Thymus (tissue), 14 donors: ENCODE measurements around the gene WNT2B. TPM values are rescaled to one million over a fixed set of nuclear protein-coding genes. Genes with fewer than 3 reads are reported as not detected.
A peak's percentile ranks its signal among the peaks of the same experiment; 100 is the strongest.
"Not testable (repeated sequence)": the region's sequence is repeated elsewhere in the genome, so short reads cannot be mapped to it uniquely, and the experiment has no call there.

Source experiments
- DNase-seq, 9 donors: peaks; one replicate each; pipeline ENCODE4 v3.0.0-alpha.2; 2013; ENCODE audit warnings: low spot score in 9 of 9, low read depth in 6 of 9, missing footprints in 1 of 9
- H3K27ac ChIP-seq, 2 donors: one replicate each; pipeline ENCODE4 v1.5.1; 2013; ENCODE audit warnings: control low read depth in 1 of 2, low read depth in 1 of 2, low read length in 1 of 2, mild to moderate bottlenecking in 1 of 2, moderate library complexity in 1 of 2
- H3K27me3 ChIP-seq, 2 donors: one replicate each; pipeline ENCODE4 v1.5.1; 2013; ENCODE audit warnings: low read length in 1 of 2; ENCODE audit not compliant: control insufficient read depth in 2 of 2, insufficient read depth in 1 of 2
- H3K36me3 ChIP-seq, 2 donors: one replicate each; pipeline ENCODE4 v1.5.1; 2013; ENCODE audit warnings: low read length in 1 of 2, mild to moderate bottlenecking in 1 of 2, moderate library complexity in 1 of 2; ENCODE audit not compliant: control insufficient read depth in 2 of 2, insufficient read depth in 2 of 2
- H3K4me1 ChIP-seq, 2 donors: one replicate each; pipeline ENCODE4 v1.5.1; 2013; ENCODE audit warnings: low read length in 2 of 2; ENCODE audit not compliant: control insufficient read depth in 2 of 2, insufficient read depth in 2 of 2
- H3K4me3 ChIP-seq, 2 donors: one replicate each; pipeline ENCODE4 v1.5.1; 2013; ENCODE audit warnings: low read length in 2 of 2, control low read depth in 1 of 2, mild to moderate bottlenecking in 1 of 2
- H3K9me3 ChIP-seq, 2 donors: one replicate each; pipeline ENCODE4 v1.5.1; 2013; ENCODE audit warnings: low read length in 1 of 2, mild to moderate bottlenecking in 1 of 2; ENCODE audit not compliant: control insufficient read depth in 2 of 2, insufficient read depth in 1 of 2
- WGBS: extraction: QIAGEN DNeasy Blood & Tissue Kit; methylation state at CpG from one replicate; pipeline ENCODE4 v1.1.7; 2013; 5-methylcytosine and 5-hydroxymethylcytosine counted together
- long read RNA-seq, 10 donors: transcript quantifications; one replicate each; lab custom pipeline, GENCODE V29; 2026
- polyA plus RNA-seq: library from polyadenylated mRNA; stranded (reverse); fragments of 200-250 nt; gene quantifications from one replicate; pipeline ENCODE4 v1.2.3, GENCODE V29; 2013
- total RNA-seq: library from RNA; stranded (reverse); fragments of 120-200 nt; gene quantifications from one replicate; pipeline ENCODE4 v1.2.4, GENCODE V29; 2013
- donor health status: healthy.

The WNT2B gene
- 0.42 TPM for total RNA-seq
- polyA plus RNA-seq = 0.64 TPM
- long read RNA-seq, donor 1 = 0 reads
- long read RNA-seq, donor 2 = 0 reads
- long read RNA-seq, donor 3 = 0 reads
- long read RNA-seq, donor 4, partial matches to known transcripts = 0 of 1 reads
- long read RNA-seq, donor 4, other reads (novel, unspliced or antisense) = 0 of 1 reads
- long read RNA-seq, donor 5, partial matches to known transcripts = 0 of 1 reads
- long read RNA-seq, donor 5, other reads (novel, unspliced or antisense) = 0 of 1 reads
- long read RNA-seq, donor 6 = 0 reads
- long read RNA-seq, donor 7, partial matches to known transcripts = 7 of 7 reads
- long read RNA-seq, donor 7, other reads (novel, unspliced or antisense) = 0 of 7 reads
- long read RNA-seq, donor 8 = 0 reads
- long read RNA-seq, donor 9, partial matches to known transcripts = 0 of 2 reads
- long read RNA-seq, donor 9, other reads (novel, unspliced or antisense) = 0 of 2 reads
- long read RNA-seq, donor 10, partial matches to known transcripts = 5 of 5 reads
- long read RNA-seq, donor 10, other reads (novel, unspliced or antisense) = 0 of 5 reads

DNA sequence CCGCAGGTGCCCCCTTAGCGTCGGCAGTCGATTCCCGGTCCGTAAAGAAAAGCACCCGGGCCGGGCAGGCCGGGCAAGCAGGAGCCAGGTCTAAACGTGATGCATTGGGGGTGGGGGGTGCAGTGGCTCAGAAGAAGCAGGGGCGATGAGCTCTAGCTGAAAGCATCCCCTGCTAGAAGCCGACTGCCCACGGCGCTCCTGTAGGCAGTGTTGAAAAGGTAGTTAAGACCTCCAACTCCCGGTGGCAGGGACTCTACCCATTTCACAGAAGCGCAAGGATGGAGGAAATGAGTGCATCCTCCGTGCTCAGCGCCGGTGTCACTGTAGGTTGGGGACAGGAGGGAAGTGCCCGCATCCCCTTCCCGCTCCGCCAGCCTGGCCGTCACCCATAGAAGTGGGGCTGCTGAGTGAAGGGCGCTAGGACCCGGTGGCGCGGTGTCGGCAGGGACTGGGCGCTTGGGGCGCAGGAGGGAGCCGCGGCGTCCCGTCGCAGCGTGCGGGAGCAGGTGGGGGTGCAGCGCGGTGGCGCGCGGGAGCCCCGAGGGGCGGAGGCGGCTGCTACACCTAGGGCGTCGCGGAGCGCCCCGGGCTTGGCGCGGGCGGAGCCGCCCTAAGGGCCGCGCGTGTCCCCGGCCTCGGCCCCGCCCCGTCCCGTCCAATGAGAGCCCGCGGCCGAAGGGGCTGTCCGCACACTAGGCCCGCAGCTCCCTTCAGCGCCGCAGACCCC is at the start of gene WNT2B:
WNT2B (plus strand) TSS at position 688 of the 727 bp plus-strand sequence. CDS start 298 bp downstream, outside the sequence.
- DNase-seq = peak in 6 of 9 donors; percentile 13 to 43 (median 30)
- Histone ChIP-seq H3K9me3 (no peaks in the 10 kb centered on the region), H3K4me1 (peaks cover 9 to 13% of the 10 kb centered on the region in 2 donors), H3K4me3 (peak within 1 kb of the TSS; percentile 30 to 45), H3K36me3 (no peaks in the 10 kb centered on the region), H3K27me3 (peaks cover 49 to 98% of the 10 kb centered on the region in 2 donors), H3K27ac (no peak within 1 kb of the TSS)
- 1% methylated on average over 69 of the region's 69 CpGs for WGBS

DNA sequence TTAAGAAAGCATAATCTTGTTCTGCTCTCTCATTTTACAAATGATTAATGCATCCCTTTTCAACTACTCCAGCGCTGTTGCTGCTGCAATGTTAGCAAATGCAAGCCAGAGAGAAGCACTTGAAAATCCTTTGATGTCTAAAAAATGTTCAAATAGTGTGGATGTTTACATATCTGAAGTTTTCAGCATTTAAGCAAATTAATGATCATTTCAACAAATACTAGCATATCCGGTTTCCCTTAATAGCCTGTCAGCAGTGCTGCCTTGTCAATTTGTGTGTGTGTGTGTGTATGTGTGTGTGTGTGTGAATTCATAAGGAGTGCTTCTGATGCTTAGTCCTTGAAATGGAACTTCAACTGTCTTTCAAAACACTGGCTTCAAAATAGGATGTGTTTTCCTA is 48.1 kb upstream of the WNT2B start:
- 93% methylated on average over 2 of the region's 2 CpGs for WGBS
- Histone ChIP-seq H3K9me3 (no peaks in the 10 kb centered on the region), H3K27ac (no peak overlapping the region), H3K4me3 (no peak overlapping the region), H3K4me1 (peaks cover 0 to 2% of the 10 kb centered on the region in 2 donors), H3K27me3 (peaks cover 0 to 2% of the 10 kb centered on the region in 2 donors), H3K36me3 (no peaks in the 10 kb centered on the region)
- DNase-seq = no peak

DNA sequence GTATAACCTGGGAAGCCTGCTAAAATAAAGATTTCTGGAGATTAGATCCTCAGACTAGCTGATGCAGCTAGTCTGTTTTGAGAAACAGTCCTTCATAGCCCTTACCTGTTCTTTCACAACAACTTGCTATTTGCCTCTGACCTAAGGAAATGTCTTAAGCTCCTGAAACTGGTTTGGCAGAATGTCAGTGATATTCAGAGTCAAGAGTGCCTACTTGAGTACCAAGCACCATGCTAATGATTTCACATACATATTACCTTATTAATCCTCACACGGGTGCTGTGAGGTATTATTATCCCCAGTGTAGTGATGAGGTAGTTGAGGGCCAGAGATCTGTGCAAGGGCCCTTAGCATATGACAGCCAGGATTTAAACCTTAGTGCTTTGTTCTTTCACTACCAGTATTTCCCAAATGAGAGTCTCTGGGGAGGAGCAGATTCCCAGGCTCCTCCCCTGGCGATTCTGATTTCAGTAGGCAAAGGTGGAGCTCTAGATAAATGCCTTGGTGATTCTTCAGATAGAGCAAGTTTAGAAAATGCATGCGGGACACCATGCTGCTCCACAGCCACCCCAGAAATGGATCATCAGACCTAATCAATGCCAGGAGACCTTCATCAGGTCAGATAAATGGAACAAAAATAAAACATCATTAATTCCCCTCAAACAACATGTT is 47.4 kb upstream of the WNT2B start:
- WGBS = 97% methylated on average over 3 of the region's 3 CpGs
- Histone ChIP-seq H3K9me3 (no peaks in the 10 kb centered on the region), H3K4me1 (peaks cover 0 to 8% of the 10 kb centered on the region in 2 donors), H3K4me3 (no peak overlapping the region), H3K36me3 (no peaks in the 10 kb centered on the region), H3K27ac (no peak overlapping the region), H3K27me3 (peaks cover 0 to 6% of the 10 kb centered on the region in 2 donors)
- DNase-seq = no peak

DNA sequence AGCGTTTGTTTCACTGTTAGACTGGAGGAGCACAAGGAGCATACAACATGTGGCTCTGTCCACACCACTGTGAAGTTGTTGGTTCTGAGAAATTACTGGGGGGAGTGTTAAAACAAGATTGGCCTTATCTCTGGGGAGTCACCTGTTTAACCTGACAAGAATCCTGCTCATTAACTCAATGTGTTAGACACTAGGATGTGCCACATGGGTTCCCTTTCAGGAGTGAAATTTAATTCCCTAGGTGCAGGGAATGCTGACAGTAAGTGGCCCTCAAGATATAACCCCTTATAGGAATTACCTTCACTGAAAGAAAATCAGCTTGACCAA is 45.8 kb upstream of the WNT2B start:
- peaks cover 0 to 8% of the 10 kb centered on the region in 2 donors for H3K4me1 ChIP-seq
- H3K4me3 ChIP-seq = no peak overlapping the region
- 95% methylated on average over 1 of the region's 1 CpG for WGBS
- no peaks in the 10 kb centered on the region for H3K9me3 ChIP-seq
- no peak overlapping the region for H3K27ac ChIP-seq
- peaks cover 0 to 10% of the 10 kb centered on the region in 2 donors for H3K27me3 ChIP-seq
- no peaks in the 10 kb centered on the region for H3K36me3 ChIP-seq
- DNase-seq = no peak

DNA sequence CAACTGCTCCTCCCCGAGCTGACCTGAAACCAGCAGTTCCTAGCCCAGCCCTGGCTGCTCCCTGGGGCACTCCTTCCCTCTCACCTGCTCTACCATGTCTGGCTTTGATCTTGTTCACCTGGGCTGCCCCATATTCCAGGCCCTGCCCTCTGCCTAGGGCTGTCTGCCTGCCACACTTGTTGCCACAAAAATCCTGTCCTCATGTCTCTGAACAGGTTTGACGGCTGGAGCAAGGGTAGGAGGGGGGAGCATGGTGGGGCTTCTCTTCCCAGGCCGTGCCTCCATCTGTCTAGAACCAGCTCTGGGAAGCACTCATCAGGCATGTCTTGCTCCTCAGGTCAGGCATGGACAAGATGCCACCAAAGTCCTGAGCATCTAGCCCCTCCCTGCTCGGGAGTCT is 44.3 kb upstream of the WNT2B start:
- Histone ChIP-seq H3K4me3 (no peak overlapping the region), H3K36me3 (no peaks in the 10 kb centered on the region), H3K27me3 (peaks cover 0 to 10% of the 10 kb centered on the region in 2 donors), H3K9me3 (no peaks in the 10 kb centered on the region), H3K4me1 (peaks cover 0 to 8% of the 10 kb centered on the region in 2 donors), H3K27ac (no peak overlapping the region)
- WGBS = 89% methylated on average over 4 of the region's 4 CpGs
- DNase-seq = no peak

DNA sequence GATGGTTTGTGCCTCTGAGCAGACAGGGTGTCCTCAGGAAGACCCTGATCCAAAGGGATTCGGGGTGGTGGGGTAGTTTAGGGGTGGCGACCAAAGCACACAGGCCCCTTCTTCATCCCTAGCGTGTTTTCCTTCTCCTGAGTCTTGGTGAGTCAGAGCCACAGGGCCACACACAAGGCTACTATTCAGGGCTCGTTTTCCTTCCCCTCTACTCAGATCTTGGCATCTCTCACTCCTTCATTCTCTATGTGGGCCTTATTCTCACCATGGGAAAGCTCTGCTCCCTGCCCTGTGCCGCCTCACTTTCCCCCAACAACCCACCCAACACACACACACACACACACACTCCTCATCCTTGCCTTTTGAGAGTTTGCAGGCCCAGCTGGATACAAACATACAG is 43.6 kb upstream of the WNT2B start:
- Histone ChIP-seq H3K27me3 (peaks cover 0 to 10% of the 10 kb centered on the region in 2 donors), H3K27ac (no peak overlapping the region), H3K36me3 (no peaks in the 10 kb centered on the region), H3K4me1 (peaks cover 0 to 8% of the 10 kb centered on the region in 2 donors), H3K9me3 (no peaks in the 10 kb centered on the region), H3K4me3 (no peak overlapping the region)
- DNase-seq = no peak
- 92% methylated on average over 5 of the region's 5 CpGs for WGBS

DNA sequence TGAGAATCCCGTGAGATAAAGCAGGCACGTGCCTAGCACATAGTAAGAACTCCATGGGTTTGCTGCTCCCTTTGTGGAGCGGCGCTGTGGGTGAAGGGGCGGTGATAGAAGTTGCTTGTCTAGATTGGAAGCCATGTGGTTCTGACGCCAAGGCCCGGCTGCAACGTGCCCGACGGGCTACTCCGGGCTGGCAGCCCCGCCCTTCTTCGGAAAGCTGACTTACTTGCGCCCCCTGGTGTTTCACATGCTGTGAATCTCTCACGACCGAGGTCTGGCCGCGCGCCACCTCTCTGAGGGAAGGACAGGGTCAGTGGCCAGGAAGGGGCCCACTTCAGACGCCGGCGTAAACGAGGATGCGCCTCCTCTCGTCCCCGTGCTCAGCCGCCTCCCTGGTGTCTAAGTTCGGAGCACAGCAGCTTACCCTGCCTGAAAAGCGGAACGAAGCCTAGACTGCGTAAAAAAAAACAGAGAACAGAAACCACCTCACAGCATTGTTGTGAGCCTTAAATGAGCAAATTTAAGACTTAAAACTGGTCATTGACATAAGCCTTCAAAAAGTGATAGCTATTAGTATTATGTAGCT is 42.6 kb upstream of the WNT2B start:
- 4% methylated on average over 31 of the region's 31 CpGs for WGBS
- peaks cover 0 to 10% of the 10 kb centered on the region in 2 donors for H3K27me3 ChIP-seq
- H3K4me3 ChIP-seq = peak overlapping the region; percentile 30
- DNase-seq = peak; percentile 55 to 87 (median 70)
- H3K4me1 ChIP-seq = peaks cover 0 to 8% of the 10 kb centered on the region in 2 donors
- no peaks in the 10 kb centered on the region for H3K9me3 ChIP-seq
- no peaks in the 10 kb centered on the region for H3K36me3 ChIP-seq
- peak overlapping the region in 1 of 2 donors; percentile 26 for H3K27ac ChIP-seq

DNA sequence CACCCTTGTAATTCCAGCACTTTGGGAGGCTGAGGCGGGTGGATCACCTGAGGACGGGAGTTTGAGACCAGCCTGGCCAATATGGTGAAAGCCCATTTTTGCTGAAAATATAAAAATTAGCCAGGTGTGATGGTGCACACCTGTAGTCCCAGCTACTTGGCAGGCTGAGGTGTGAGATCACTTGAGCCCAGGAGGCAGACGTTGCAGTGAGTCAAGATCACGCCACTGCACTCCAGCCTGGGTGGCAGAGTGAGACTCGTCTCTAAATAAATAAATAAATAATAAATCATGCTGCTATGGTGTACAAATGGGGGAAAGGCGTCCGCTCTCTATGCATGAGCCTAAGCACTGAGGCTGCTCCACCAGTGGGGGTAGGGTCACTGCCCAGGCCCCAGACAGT is 38.4 kb upstream of the WNT2B start:
- not testable (repeated sequence) for H3K27ac ChIP-seq, H3K4me3 ChIP-seq, DNase-seq, H3K36me3 ChIP-seq, H3K4me1 ChIP-seq, H3K9me3 ChIP-seq
- WGBS = 98% methylated on average over 7 of the region's 7 CpGs
- H3K27me3 ChIP-seq = peaks cover 0 to 10% of the 10 kb centered on the region in 2 donors
